Small intestine (tissue), 7 donors: ENCODE data around the gene FXYD5. TPM values are rescaled to one million over a fixed set of nuclear protein-coding genes. Genes with fewer than 3 reads are reported as not detected.
"Not testable (repeated sequence)": the region's sequence is repeated elsewhere in the genome, so short reads cannot be mapped to it uniquely, and the experiment has no call there.

Experiments used
- DNase-seq, 2 donors: peaks; one replicate each; pipeline versions ENCODE4 v3.0.0 to v3.0.0-alpha.2; 2013
- FAIRE-seq: peaks from 2 replicates; lab custom pipeline; 2012; peaks lifted over from hg19 to GRCh38; lab: Jason Lieb, UNC
- H3K27ac ChIP-seq, 3 donors: one replicate each; pipeline ENCODE4 v1.5.1; 2013; ENCODE audit warnings: low read length in 2 of 3, mild to moderate bottlenecking in 2 of 3, control low read depth in 1 of 3, inconsistent platforms in 1 of 3, low read depth in 1 of 3, moderate library complexity in 1 of 3
- H3K27me3 ChIP-seq, 3 donors: one replicate each; pipeline ENCODE4 v1.6.1; 2013; ENCODE audit warnings: low read length in 3 of 3, inconsistent platforms in 1 of 3; ENCODE audit not compliant: control insufficient read depth in 3 of 3, insufficient read depth in 3 of 3
- H3K36me3 ChIP-seq, 3 donors: one replicate each; pipeline ENCODE4 v1.6.1; 2013; ENCODE audit warnings: low read length in 3 of 3, inconsistent platforms in 1 of 3, low read depth in 1 of 3, mild to moderate bottlenecking in 1 of 3, moderate library complexity in 1 of 3; ENCODE audit not compliant: control insufficient read depth in 3 of 3, insufficient read depth in 2 of 3
- H3K4me1 ChIP-seq, 3 donors: one replicate each; pipeline ENCODE4 v1.6.1; 2013; ENCODE audit warnings: low read length in 2 of 3, inconsistent platforms in 1 of 3, low read depth in 1 of 3, mild to moderate bottlenecking in 1 of 3, moderate library complexity in 1 of 3; ENCODE audit not compliant: control insufficient read depth in 3 of 3, insufficient read depth in 2 of 3
- H3K4me3 ChIP-seq, 3 donors: one replicate each; pipeline ENCODE4 v1.5.1; 2013; ENCODE audit warnings: low read length in 3 of 3, control low read depth in 1 of 3, inconsistent platforms in 1 of 3, low read depth in 1 of 3, mild to moderate bottlenecking in 1 of 3, moderate library complexity in 1 of 3
- H3K9me3 ChIP-seq, 2 donors: one replicate each; pipeline ENCODE4 v1.6.1; 2013; ENCODE audit warnings: low read depth in 1 of 2, low read length in 1 of 2; ENCODE audit not compliant: control insufficient read depth in 2 of 2, insufficient read depth in 1 of 2
- WGBS, 3 donors: extraction: QIAGEN DNeasy Blood & Tissue Kit; methylation state at CpG; one replicate each; pipeline ENCODE4 v1.1.7; 2013; 5-methylcytosine and 5-hydroxymethylcytosine counted together
- polyA plus RNA-seq, 4 donors: library from polyadenylated mRNA; stranded (reverse) in 3 of 4; unstranded in 1 of 4; fragments of 200-250 nt in 3 of 4; fragments of 120-200 nt in 1 of 4; gene quantifications; one replicate each; pipeline versions ENCODE4 v1.2.1 to v1.2.3, GENCODE V29; 2013
- donor health status: healthy with polysubstance abuse.
- donor health status: control.
- donor health status: control.
- donor health status: Bipolar disorder and iron deficiency.
- donor health status: healthy.

The FXYD5 gene
- polyA plus RNA-seq, 4 donors: 3.4 to 60.5 (median 30.2) TPM

DNA sequence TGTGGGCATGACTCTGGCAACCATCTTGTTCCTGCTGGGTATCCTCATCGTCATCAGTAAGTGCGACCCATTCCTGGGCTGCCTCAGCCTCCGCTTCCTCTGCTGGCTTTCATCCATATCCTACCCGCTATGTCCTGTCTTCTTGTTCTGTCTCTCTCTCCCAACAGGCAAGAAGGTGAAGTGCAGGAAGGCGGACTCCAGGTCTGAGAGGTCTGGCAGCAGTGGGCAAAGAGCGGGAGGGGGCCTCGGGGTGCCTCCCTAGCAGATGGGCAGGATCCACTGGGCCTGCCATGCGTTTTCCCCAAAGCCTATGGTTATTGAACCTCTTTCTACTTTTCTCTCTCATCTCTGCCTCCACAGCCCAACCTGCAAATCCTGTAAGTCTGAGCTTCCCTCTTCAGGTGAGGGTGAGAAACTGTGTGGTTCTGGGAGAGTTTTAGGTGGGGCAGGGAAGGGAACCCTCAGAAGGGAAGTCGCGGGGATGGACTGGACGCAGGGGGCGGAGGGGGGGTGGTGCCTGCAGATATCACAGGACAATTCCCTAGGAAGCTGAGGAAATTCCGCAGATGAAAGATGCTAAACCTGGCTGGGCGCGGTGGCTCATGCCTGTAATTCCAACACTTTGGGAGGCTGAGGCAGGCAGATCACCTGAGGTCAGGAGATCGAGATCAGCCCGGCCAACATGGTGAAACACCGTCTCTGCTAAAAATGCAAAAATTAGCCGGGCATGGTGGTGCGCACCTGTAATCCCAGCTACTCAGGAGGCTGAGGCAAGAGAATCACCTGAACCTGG is 3.1 kb upstream of the FXYD5 start:
- FAIRE-seq: no peak
- peaks cover 0 to 18% (median 2%) of the 10 kb centered on the region in 3 donors for H3K27me3 ChIP-seq

DNA sequence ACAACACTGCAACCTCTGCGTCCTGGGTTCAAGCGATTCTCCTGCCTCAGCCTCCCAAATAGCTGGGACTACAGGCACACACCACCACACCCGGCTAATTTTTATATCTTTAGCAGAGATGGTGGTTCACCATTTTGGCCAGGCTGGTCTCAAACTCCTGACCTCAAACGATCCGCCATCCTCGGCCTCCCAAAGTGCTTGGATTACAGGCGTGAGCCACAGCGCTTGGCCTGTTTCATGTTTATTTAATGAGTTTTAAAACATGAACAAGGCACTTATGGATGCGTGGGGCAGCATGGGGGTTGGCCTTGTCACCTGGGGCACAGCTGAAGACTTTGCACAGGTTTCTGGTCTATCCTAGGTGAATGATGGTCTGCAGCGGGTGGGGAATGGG is 1.4 kb upstream of the FXYD5 start:
- not testable (repeated sequence) for FAIRE-seq, DNase-seq, H3K27ac ChIP-seq, H3K4me3 ChIP-seq, H3K9me3 ChIP-seq, H3K36me3 ChIP-seq
- 53 to 59% (median 58%) methylated on average over 10 of the region's 10 CpGs for WGBS, 3 donors
- peaks cover 0 to 18% (median 2%) of the 10 kb centered on the region in 3 donors for H3K27me3 ChIP-seq
- H3K4me1 ChIP-seq: peaks cover 0 to 10% (median 7%) of the 10 kb centered on the region in 3 donors

More for the DNA sequence above, 3.1 kb upstream of the FXYD5 start:
- Histone ChIP-seq H3K4me3 (no peak overlapping the region), H3K4me1 (peaks cover 0 to 10% (median 7%) of the 10 kb centered on the region in 3 donors), H3K27ac (no peak overlapping the region), H3K36me3 (no peaks in the 10 kb centered on the region), H3K9me3 (no peaks in the 10 kb centered on the region)
- 81 to 87% (median 83%) methylated on average over 20 of the region's 20 CpGs for WGBS, 3 donors
- no peak for DNase-seq

DNA sequence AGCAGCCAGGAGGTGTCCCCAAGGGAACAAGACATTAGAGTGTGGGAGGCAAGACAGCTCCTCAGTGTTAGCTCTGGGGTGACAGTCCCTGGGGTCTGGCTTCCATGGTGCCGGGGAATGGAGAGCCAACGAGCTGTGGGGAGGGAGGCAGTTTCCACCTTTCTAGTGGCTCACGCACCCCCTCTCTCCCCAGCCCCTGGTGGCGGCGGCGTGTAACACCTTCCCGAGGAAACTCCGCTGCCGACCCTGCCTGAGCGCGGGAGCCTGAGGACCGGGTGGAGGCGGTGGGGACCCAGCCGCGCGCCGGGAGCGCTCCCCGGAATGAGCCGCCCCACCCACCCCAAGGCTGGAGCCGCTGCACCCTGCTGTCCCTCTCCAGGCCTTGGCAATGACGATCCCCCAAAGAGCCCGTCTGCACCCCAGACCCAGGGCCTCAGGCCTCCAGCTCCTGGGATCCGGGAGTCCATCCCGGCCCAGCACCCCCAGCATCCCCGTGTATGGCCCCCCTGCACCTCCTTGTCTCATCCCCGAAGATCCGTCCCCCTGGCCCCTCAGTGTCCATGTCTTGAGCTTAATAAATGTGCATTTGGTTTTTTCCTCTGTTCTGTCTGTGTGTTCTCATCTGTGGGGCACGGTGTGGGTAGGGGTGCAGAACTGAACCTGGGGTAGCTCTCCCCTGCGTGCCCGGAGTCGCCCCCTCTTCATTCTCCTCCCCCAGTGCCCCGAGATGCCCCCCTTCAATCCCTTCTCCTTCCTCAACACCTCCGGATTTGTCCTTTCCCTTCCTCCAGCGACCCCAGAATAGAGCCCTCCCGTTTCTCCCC is 622 bp upstream of the FXYD5 start:
- FAIRE-seq: no peak
- Histone ChIP-seq H3K36me3 (peaks cover 0 to 7% (median 2%) of the 10 kb centered on the region in 3 donors), H3K4me3 (peak overlapping the region; percentile 46 to 69 (median 63)), H3K4me1 (peaks cover 0 to 10% (median 7%) of the 10 kb centered on the region in 3 donors), H3K9me3 (no peaks in the 10 kb centered on the region), H3K27me3 (peaks cover 0 to 18% (median 2%) of the 10 kb centered on the region in 3 donors), H3K27ac (peak overlapping the region in 1 of 3 donors; percentile 88)
- WGBS, 3 donors: 0 to 2% (median 1%) methylated on average over 23 to 36 of the region's 36 CpGs
- peak in 1 of 2 donors; percentile 73 for DNase-seq

DNA sequence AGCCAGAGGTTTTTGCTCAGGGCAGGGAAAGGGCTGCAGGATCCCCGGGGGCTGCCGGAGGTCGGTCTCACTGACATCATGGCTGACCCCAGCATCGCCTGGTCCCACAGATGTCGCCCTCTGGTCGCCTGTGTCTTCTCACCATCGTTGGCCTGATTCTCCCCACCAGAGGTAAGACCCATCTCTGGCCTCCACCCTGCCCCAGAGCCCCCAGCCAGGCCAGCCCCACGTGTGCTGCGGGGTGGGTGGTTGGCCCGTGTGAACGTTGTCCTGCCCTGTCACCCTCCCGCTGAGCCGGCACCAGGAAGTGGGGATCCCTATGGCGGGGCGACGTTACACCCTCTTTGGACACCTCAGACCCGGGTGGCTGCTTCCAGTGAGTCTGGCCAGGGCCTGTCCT is 906 bp downstream of the FXYD5 start:
- WGBS, 3 donors: 8 to 15% (median 10%) methylated on average over 15 to 17 of the region's 17 CpGs
- H3K4me3 ChIP-seq: peak overlapping the region; percentile 46 to 69 (median 63)
- peaks cover 0 to 7% (median 2%) of the 10 kb centered on the region in 3 donors for H3K36me3 ChIP-seq
- FAIRE-seq: no peak
- H3K4me1 ChIP-seq: peaks cover 0 to 10% (median 7%) of the 10 kb centered on the region in 3 donors
- peak overlapping the region in 1 of 3 donors; percentile 88 for H3K27ac ChIP-seq
- peaks cover 0 to 18% (median 2%) of the 10 kb centered on the region in 3 donors for H3K27me3 ChIP-seq
- DNase-seq: peak in 1 of 2 donors; percentile 21
- H3K9me3 ChIP-seq: no peaks in the 10 kb centered on the region

DNA sequence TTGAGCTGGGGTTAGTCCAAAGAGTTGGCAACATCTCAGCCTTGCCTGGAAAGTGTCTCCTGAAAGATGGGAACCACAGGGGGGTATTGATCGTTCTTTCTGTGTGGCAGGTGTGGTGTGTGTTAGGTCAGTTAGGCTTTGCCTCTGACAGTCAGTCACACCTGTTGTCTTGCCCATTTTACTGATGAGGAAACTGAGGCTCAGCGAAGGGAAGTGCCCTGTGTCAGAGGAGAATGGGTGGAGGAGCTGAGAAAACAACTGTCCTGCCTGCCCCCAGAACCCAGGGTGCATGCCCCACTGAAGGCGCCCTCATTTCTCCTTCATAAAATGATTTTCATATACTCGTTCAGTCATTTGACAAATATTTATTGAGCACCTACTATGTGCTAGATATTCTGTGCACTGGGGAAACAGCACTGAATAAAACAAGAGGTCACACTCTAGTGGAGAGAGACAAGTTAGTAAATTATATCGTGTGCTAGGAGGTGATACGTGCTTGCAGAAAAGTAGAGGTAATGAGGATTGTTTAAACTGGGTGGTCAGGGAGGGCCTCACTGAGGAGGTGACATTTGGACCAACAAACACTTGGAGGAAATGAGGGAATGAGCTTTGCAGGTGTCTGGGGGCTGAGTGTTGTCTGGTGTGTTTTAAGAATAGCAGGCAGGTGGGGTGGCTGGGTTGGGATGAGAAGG is 1.6 kb downstream of the FXYD5 start:
- 84 to 89% (median 86%) methylated on average over 6 of the region's 6 CpGs for WGBS, 3 donors
- Histone ChIP-seq H3K27ac (no peak overlapping the region), H3K27me3 (peaks cover 0 to 18% (median 0%) of the 10 kb centered on the region in 3 donors), H3K4me1 (peaks cover 0 to 10% (median 7%) of the 10 kb centered on the region in 3 donors), H3K36me3 (peaks cover 0 to 7% (median 2%) of the 10 kb centered on the region in 3 donors), H3K9me3 (no peaks in the 10 kb centered on the region), H3K4me3 (peak overlapping the region in 1 of 3 donors; percentile 69)
- no peak for FAIRE-seq
- DNase-seq: no peak

DNA sequence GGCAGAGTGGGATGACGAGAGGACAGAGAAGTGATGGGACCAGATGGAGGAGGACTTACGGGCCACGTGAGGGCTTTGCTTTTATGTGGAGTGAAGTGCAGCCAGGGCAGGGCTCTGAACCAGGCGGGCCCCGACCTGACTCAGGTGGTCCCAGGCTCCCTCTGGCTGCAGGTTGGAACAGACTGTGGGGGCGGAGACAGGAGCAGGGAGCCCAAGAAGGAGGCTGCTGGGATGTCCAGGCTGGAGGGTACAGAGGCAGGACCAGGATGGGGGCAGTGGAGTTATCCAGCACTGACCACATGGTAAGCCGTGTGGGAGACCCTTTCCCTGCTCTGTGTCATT is 2.1 kb downstream of the FXYD5 start:
- Histone ChIP-seq H3K4me1 (peaks cover 0 to 10% (median 7%) of the 10 kb centered on the region in 3 donors), H3K27ac (no peak overlapping the region), H3K4me3 (no peak overlapping the region), H3K36me3 (peaks cover 0 to 7% (median 2%) of the 10 kb centered on the region in 3 donors), H3K9me3 (no peaks in the 10 kb centered on the region), H3K27me3 (peaks cover 0 to 18% (median 0%) of the 10 kb centered on the region in 3 donors)
- DNase-seq (no peak), FAIRE-seq (no peak)
- WGBS, 3 donors: 71 to 87% (median 77%) methylated on average over 5 to 7 of the region's 7 CpGs

DNA sequence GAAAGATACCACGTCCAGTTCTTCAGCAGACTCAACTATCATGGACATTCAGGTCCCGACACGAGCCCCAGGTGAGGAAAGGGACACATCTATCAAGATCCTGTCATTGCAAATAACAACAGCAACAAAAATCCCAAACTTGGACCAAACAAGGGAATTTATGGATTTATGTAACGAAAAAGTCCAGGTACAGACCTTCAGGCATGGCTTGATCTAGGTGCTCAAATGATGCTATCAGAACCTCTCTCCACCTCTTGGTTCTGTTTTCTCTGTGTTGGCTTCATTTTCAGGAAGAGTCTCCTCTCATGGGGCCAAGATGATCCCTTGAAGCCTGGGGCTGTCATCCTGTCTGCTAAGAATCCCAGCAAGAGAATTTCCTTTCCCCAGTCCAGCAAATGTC is 2.9 kb downstream of the FXYD5 start:
- no peak for FAIRE-seq
- DNase-seq: no peak
- Histone ChIP-seq H3K4me3 (no peak overlapping the region), H3K27me3 (peaks cover 0 to 18% (median 0%) of the 10 kb centered on the region in 3 donors), H3K27ac (no peak overlapping the region), H3K4me1 (peaks cover 0 to 10% (median 7%) of the 10 kb centered on the region in 3 donors), H3K9me3 (peaks cover 0 to 3% of the 10 kb centered on the region in 2 donors), H3K36me3 (peaks cover 0 to 11% (median 2%) of the 10 kb centered on the region in 3 donors)
- WGBS, 3 donors: 88 to 94% (median 90%) methylated on average over 4 of the region's 4 CpGs
